Measurements from ENCODE around the gene ME3.

DNA sequence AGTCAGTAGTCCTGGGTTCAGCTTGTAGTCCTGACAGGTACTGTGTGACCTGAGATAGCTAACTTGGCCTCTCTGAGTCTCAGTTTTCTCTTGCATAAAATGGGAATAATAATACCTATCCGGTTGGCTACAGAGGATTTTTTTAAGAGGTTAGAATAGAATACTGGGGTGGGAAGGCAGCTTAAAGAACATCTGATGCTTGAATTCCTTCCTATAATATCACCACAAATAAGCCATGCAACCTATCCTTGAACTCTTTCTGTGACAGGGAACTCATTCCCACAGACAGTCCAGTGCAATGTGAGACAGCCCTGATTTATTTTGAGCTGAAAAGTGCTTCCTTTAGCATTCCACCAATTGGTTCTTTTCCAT, 187.6 kb downstream of the ME3 start:
- TF ChIP-seq POLR2AphosphoS5 (IDR thresholded peaks at IDR 0.05), result no peak
- no peak for TF ChIP-seq CTCF (IDR thresholded peaks at IDR 0.05)
- TF ChIP-seq POLR2A (IDR thresholded peaks at IDR 0.05), result no peak
- no peak for TF ChIP-seq EP300 (IDR thresholded peaks at IDR 0.05)

All from gastroesophageal sphincter (tissue), 3 donors.